H9 (cell line): ENCODE measurements around the gene TBR1. TPM values are rescaled to one million over a fixed set of nuclear protein-coding genes. Genes with fewer than 3 reads are reported as not detected.
A peak's percentile ranks its signal among the peaks of the same experiment; 100 is the strongest.

ENCODE experiments used
- DNase-seq: peaks from one replicate; pipeline ENCODE4 v3.0.0-alpha.2; 2017
- H2AFZ ChIP-seq: one replicate; pipeline ENCODE4 v1.6.1; 2013; ENCODE audit warnings: mild to moderate bottlenecking, low read length, control low read depth, moderate library complexity
- H2AK5ac ChIP-seq: 2 replicates; pipeline ENCODE4 v1.6.1; 2013; ENCODE audit warnings: low read length, control low read depth, mixed read lengths; ENCODE audit not compliant: insufficient read length
- H2BK120ac ChIP-seq: one replicate; pipeline ENCODE4 v1.6.1; 2013; ENCODE audit warnings: low read depth, mild to moderate bottlenecking, low read length, control low read depth, inconsistent platforms; ENCODE audit not compliant: poor library complexity, severe bottlenecking
- H2BK12ac ChIP-seq: 2 replicates; pipeline ENCODE4 v1.6.1; 2013; ENCODE audit warnings: low read length, control low read depth, mixed read lengths, low read depth; ENCODE audit not compliant: insufficient read length
- H2BK15ac ChIP-seq: 2 replicates; pipeline ENCODE4 v1.6.1; 2013; ENCODE audit warnings: low read depth, low read length, control low read depth
- H2BK20ac ChIP-seq: one replicate; pipeline ENCODE4 v1.6.1; 2013; ENCODE audit warnings: low read depth, mild to moderate bottlenecking, low read length, control low read depth, inconsistent platforms; ENCODE audit not compliant: poor library complexity, severe bottlenecking
- H2BK5ac ChIP-seq: 2 replicates; pipeline ENCODE4 v1.6.1; 2013; ENCODE audit warnings: low read length, control low read depth, mixed read lengths; ENCODE audit not compliant: insufficient read length
- H3K14ac ChIP-seq: 2 replicates; pipeline ENCODE4 v1.6.1; 2013; ENCODE audit warnings: low read length, control low read depth; ENCODE audit not compliant: insufficient read depth
- H3K18ac ChIP-seq: 2 replicates; pipeline ENCODE4 v1.6.1; 2013; ENCODE audit warnings: low read depth, mild to moderate bottlenecking, mixed read lengths, low read length, control low read depth; ENCODE audit not compliant: insufficient read length
- H3K23ac ChIP-seq: 2 replicates; pipeline ENCODE4 v1.6.1; 2013; ENCODE audit warnings: low read length, control low read depth, mixed read lengths, low read depth; ENCODE audit not compliant: insufficient read length
- H3K23me2 ChIP-seq: 2 replicates; pipeline ENCODE4 v1.6.1; 2013; ENCODE audit warnings: low read depth, mild to moderate bottlenecking, mixed read lengths, low read length, control low read depth; ENCODE audit not compliant: insufficient read length, poor library complexity, severe bottlenecking
- H3K27ac ChIP-seq: 2 replicates; pipeline ENCODE4 v1.5.1; 2013; ENCODE audit warnings: low read length, control low read depth, mixed read lengths, low read depth; ENCODE audit not compliant: insufficient read length
- H3K27me3 ChIP-seq: 2 replicates; pipeline ENCODE4 v1.6.1; 2013; ENCODE audit warnings: low read length, control low read depth, inconsistent platforms; ENCODE audit not compliant: insufficient read depth
- H3K4ac ChIP-seq: 2 replicates; pipeline ENCODE4 v1.6.1; 2013; ENCODE audit warnings: low read depth, mild to moderate bottlenecking, control low read depth, inconsistent platforms, low read length, moderate library complexity
- H3K4me1 ChIP-seq: 2 replicates; pipeline ENCODE4 v1.6.1; 2013; ENCODE audit warnings: low read length, control low read depth, inconsistent platforms; ENCODE audit not compliant: insufficient read depth
- H3K4me2 ChIP-seq: 2 replicates; pipeline ENCODE4 v1.6.1; 2013; ENCODE audit warnings: low read length, control low read depth, mixed read lengths; ENCODE audit not compliant: insufficient read length, insufficient read depth
- H3K56ac ChIP-seq: 2 replicates; pipeline ENCODE4 v1.6.1; 2013; ENCODE audit warnings: low read depth, mild to moderate bottlenecking, mixed read lengths, low read length, control low read depth; ENCODE audit not compliant: insufficient read length
- H3K79me1 ChIP-seq: 2 replicates; pipeline ENCODE4 v1.6.1; 2013; ENCODE audit warnings: low read depth, mild to moderate bottlenecking, moderate library complexity, low read length, control low read depth, inconsistent platforms; ENCODE audit not compliant: insufficient read depth, poor library complexity, severe bottlenecking
- H3K79me2 ChIP-seq: 2 replicates; pipeline ENCODE4 v1.6.1; 2013; ENCODE audit warnings: low read length, control low read depth, inconsistent platforms; ENCODE audit not compliant: insufficient read depth
- H3K9ac ChIP-seq: 2 replicates; pipeline ENCODE4 v1.6.1; 2013; ENCODE audit warnings: low read length, control low read depth, mixed read lengths; ENCODE audit not compliant: insufficient read length; ENCODE audit errors: extremely low read depth
- H3K9me3 ChIP-seq: one replicate; pipeline ENCODE4 v1.6.1; 2013; ENCODE audit warnings: low read depth, low read length, inconsistent platforms; ENCODE audit not compliant: control insufficient read depth
- H3T11ph ChIP-seq: one replicate; pipeline ENCODE4 v1.6.1; 2013; ENCODE audit warnings: mild to moderate bottlenecking, low read length, control low read depth, inconsistent platforms
- H4K20me1 ChIP-seq: one replicate; pipeline ENCODE4 v1.6.1; 2013; ENCODE audit not compliant: control insufficient read depth, insufficient read length, insufficient read depth
- H4K5ac ChIP-seq: 2 replicates; pipeline ENCODE4 v1.6.1; 2013; ENCODE audit warnings: low read depth, mild to moderate bottlenecking, mixed read lengths, low read length, control low read depth; ENCODE audit not compliant: insufficient read length
- H4K8ac ChIP-seq: replicated peaks from 2 replicates; pipeline ENCODE4 v1.6.1; 2013; ENCODE audit warnings: low read length, control low read depth, mixed read lengths, low read depth; ENCODE audit not compliant: insufficient read length
- H4K91ac ChIP-seq: 2 replicates; pipeline ENCODE4 v1.6.1; 2013; ENCODE audit warnings: low read depth, mild to moderate bottlenecking, moderate library complexity, mixed read lengths, low read length, control low read depth; ENCODE audit not compliant: insufficient read length
- H3K27ac Mint-ChIP-seq, 3 experiments: 2 replicates in 2 of 3; 3 replicates in 1 of 3; pipeline ENCODE4 v1.8.0; 2020 to 2021; ENCODE audit warnings: mixed read lengths in 3 of 3, mild to moderate bottlenecking in 1 of 3, moderate library complexity in 1 of 3
- H3K27me3 Mint-ChIP-seq: 2 replicates; pipeline ENCODE4 v1.8.0; 2021; ENCODE audit warnings: low read depth, mild to moderate bottlenecking, moderate library complexity, mixed read lengths
- H3K36me3 Mint-ChIP-seq, 3 experiments: 2 replicates in 2 of 3; 3 replicates in 1 of 3; pipeline ENCODE4 v1.8.0; 2020 to 2021; ENCODE audit warnings: low read depth in 3 of 3, mixed read lengths in 3 of 3; ENCODE audit not compliant: insufficient read depth in 1 of 3
- H3K4me1 Mint-ChIP-seq, 2 experiments: 2 replicates each; pipeline ENCODE4 v1.8.0; 2020; ENCODE audit warnings: mixed read lengths in 2 of 2
- H3K4me3 Mint-ChIP-seq, 2 experiments: 2 replicates in 1 of 2; 3 replicates in 1 of 2; pipeline ENCODE4 v1.8.0; 2020 to 2021; ENCODE audit warnings: mild to moderate bottlenecking in 2 of 2, mixed read lengths in 2 of 2, moderate library complexity in 1 of 2
- H3K9me3 Mint-ChIP-seq, 2 experiments: 2 replicates in 1 of 2; 3 replicates in 1 of 2; pipeline ENCODE4 v1.8.0; 2020; ENCODE audit warnings: mild to moderate bottlenecking in 2 of 2, mixed read lengths in 2 of 2, moderate library complexity in 1 of 2
- CTCF ChIP-seq: fragments of 200-600 bp; sonication (generic); conservative IDR thresholded peaks from 3 replicates; pipeline ENCODE4 v1.8.0; 2021; ENCODE audit warnings: antibody characterized with exemption, mild to moderate bottlenecking
- WGBS: extraction: QIAGEN DNeasy Blood & Tissue Kit; methylation state at CpG from one replicate; pipeline ENCODE4 v1.1.7; 2013; ENCODE audit warnings: missing lambda C conversion rate, low lambda C conversion rate, mixed read lengths; ENCODE audit not compliant: insufficient read length; ENCODE audit errors: extremely low coverage; 5-methylcytosine and 5-hydroxymethylcytosine counted together
- total RNA-seq: library from RNA; stranded (reverse); gene quantifications from 2 replicates; pipeline ENCODE4 v1.2.1, GENCODE V29; 2021

The TBR1 gene
- total RNA-seq, 1 experiment from 2014 or later, result 0.24 TPM

GRCh38 chr2:161423421-161424393, 7.6 kb downstream of the TBR1 start:
- Histone ChIP-seq H4K20me1 (no peaks in the 10 kb centered on the region), H2BK15ac (no peak overlapping the region)

More at GRCh38 chr2:161423421-161424393, 7.6 kb downstream of the TBR1 start:
- H3K27ac ChIP-seq, result no peak overlapping the region
- no peak; the same call in 2 of the 3 replicates for TF ChIP-seq CTCF
- H3T11ph ChIP-seq, result no peak overlapping the region
- no peaks in the 10 kb centered on the region for H3K4me1 ChIP-seq
- peaks cover 19% of the 10 kb centered on the region for H3K23me2 ChIP-seq
- Mint-ChIP-seq H3K27ac (no peak overlapping the region), H3K9me3 (peaks cover 3 to 6% of the 10 kb centered on the region in 2 experiments; a peak in 3 of 5 replicates), H3K4me3 (peak overlapping the region; percentile 63 to 83), H3K36me3 (peaks cover 0 to 2% (median 0%) of the 10 kb centered on the region in 3 experiments; a peak in 1 of 7 replicates), H3K27me3 (peaks cover 97% of the 10 kb centered on the region), H3K4me1 (peaks cover 26 to 45% of the 10 kb centered on the region in 2 experiments)
- H3K56ac ChIP-seq, result no peak overlapping the region
- H3K9me3 ChIP-seq, result no peaks in the 10 kb centered on the region
- H2BK5ac ChIP-seq, result no peak overlapping the region
- H3K4me2 ChIP-seq, result peak overlapping the region; percentile 65
- H3K14ac ChIP-seq, result no peak overlapping the region
- H2AK5ac ChIP-seq, result no peak overlapping the region
- H3K9ac ChIP-seq, result no peak overlapping the region
- H3K27me3 ChIP-seq, result peaks cover 96% of the 10 kb centered on the region
- H2BK20ac ChIP-seq, result no peak overlapping the region
- no peaks in the 10 kb centered on the region for H3K79me2 ChIP-seq
- no peak overlapping the region for H3K4ac ChIP-seq
- no peak overlapping the region for H4K5ac ChIP-seq
- no peaks in the 10 kb centered on the region for H3K79me1 ChIP-seq
- H4K91ac ChIP-seq, result no peak overlapping the region
- no peak overlapping the region for H2AFZ ChIP-seq
- peak; percentile 61 for DNase-seq
- H2BK120ac ChIP-seq, result no peak overlapping the region
- no peak overlapping the region for H2BK12ac ChIP-seq
- H3K23ac ChIP-seq, result no peak overlapping the region
- H4K8ac ChIP-seq, result no peak overlapping the region
- no CpG with 5 or more reads among the region's 125 CpGs for WGBS
- no peak overlapping the region for H3K18ac ChIP-seq
